ENCODE measurements around the gene MYCBP.

DNA sequence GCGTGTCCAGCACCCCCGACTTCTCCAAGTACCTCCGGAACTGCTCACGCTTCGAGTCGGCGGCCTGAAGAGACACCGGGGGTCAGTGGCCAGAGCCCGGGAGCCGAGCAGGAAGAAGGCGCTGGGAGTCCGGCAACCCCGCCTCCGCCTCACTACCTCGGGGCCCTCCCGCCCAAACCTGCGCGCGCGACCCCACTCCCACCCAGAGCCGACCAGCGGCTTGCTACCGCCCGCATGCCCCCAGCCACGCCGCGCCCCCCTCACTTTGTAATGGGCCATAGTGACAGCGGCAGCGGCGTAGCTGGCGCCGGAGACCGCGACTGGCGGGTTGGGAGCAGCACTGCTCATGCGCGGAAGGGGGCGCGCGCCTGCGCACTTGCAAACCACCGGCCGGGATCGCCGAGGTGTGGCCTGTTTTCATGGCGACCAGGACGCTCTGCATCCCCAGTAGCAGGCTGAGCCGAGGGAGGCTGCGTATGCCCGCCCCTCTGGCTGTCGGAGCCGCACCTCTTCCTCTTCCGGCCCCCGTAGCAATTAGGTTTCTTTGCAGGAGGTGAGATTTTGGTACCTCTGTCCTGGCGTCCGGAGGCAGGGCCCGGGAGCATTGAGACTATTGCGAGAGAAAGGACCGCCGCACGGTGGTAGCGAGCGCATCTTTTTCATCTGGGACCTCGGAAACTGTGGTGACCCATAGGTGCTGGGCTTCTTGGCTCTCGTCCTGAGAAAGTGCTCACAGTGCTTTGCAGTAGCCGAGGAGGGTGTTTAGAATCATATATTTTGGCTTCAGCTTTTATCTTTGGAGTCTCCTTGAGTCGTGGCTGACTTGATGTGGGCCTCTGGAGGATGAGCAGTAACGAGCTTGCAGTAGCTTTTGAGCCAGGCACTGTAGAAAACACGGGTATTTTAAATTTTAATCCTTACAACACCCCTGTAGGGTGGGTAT is at the start of gene MYCBP:
- TF ChIP-seq, protein P1, sequence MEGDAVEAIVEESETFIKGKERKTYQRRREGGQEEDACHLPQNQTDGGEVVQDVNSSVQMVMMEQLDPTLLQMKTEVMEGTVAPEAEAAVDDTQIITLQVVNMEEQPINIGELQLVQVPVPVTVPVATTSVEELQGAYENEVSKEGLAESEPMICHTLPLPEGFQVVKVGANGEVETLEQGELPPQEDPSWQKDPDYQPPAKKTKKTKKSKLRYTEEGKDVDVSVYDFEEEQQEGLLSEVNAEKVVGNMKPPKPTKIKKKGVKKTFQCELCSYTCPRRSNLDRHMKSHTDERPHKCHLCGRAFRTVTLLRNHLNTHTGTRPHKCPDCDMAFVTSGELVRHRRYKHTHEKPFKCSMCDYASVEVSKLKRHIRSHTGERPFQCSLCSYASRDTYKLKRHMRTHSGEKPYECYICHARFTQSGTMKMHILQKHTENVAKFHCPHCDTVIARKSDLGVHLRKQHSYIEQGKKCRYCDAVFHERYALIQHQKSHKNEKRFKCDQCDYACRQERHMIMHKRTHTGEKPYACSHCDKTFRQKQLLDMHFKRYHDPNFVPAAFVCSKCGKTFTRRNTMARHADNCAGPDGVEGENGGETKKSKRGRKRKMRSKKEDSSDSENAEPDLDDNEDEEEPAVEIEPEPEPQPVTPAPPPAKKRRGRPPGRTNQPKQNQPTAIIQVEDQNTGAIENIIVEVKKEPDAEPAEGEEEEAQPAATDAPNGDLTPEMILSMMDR (tag by site-specific recombination; IDR thresholded peaks at IDR 0.05): peak; percentile 30; the same call in 1 of the 2 replicates
- TF ChIP-seq ZNF426 (tag by site-specific recombination; IDR thresholded peaks at IDR 0.05): no peak
- no peak for TF ChIP-seq ZNF16 (tag by site-specific recombination; IDR thresholded peaks at IDR 0.05; ENCODE audit: low read depth)
- TF ChIP-seq ZNF707 (tag by site-specific recombination; IDR thresholded peaks at IDR 0.05): no peak
- no peak for TF ChIP-seq ZNF302 (tag by site-specific recombination; IDR thresholded peaks at IDR 0.05; ENCODE audit: low read depth)
- TF ChIP-seq ZNF140 (tag by site-specific recombination; IDR thresholded peaks at IDR 0.05): no peak
- TF ChIP-seq TCF7L2 (IDR thresholded peaks at IDR 0.05; ENCODE audit: borderline replicate concordance, low read depth, low read length): no peak
- no peak for TF ChIP-seq HOXA7 (CRISPR knock-in tag; IDR thresholded peaks at IDR 0.05; ENCODE audit: borderline replicate concordance)
- TF ChIP-seq, protein P2, sequence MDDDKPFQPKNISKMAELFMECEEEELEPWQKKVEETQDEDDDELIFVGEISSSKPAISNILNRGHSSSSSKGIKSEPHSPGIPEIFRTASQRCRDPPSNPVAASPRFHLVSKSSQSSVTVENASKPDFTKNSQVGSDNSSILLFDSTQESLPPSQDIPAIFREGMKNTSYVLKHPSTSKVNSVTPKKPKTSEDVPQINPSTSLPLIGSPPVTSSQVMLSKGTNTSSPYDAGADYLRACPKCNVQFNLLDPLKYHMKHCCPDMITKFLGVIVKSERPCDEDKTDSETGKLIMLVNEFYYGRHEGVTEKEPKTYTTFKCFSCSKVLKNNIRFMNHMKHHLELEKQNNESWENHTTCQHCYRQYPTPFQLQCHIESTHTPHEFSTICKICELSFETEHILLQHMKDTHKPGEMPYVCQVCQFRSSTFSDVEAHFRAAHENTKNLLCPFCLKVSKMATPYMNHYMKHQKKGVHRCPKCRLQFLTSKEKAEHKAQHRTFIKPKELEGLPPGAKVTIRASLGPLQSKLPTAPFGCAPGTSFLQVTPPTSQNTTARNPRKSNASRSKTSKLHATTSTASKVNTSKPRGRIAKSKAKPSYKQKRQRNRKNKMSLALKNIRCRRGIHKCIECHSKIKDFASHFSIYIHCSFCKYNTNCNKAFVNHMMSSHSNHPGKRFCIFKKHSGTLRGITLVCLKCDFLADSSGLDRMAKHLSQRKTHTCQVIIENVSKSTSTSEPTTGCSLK (tag by site-specific recombination; IDR thresholded peaks at IDR 0.05): no peak
